Mammary epithelial cell (primary cell): ENCODE measurements around the gene HOXB2.

Experiments
- EZH2 ChIP-seq: IDR thresholded peaks from 2 replicates; pipeline ENCODE4 v1.6.1; 2012; ENCODE audit warnings: low read length, inconsistent platforms, borderline replicate concordance
- TF ChIP-seq, protein P1 (sequence below), 2 donors: IDR thresholded peaks in 1 of 2; conservative IDR thresholded peaks in 1 of 2; 2 replicates each; pipeline ENCODE4 v1.5.1; 2011 to 2012; ENCODE audit warnings: inconsistent platforms in 2 of 2, low read length in 2 of 2, mild to moderate bottlenecking in 2 of 2, control low read depth in 1 of 2, low read depth in 1 of 2; ENCODE audit not compliant: insufficient read depth in 1 of 2; ENCODE audit errors: extremely low read depth in 1 of 2

DNA sequence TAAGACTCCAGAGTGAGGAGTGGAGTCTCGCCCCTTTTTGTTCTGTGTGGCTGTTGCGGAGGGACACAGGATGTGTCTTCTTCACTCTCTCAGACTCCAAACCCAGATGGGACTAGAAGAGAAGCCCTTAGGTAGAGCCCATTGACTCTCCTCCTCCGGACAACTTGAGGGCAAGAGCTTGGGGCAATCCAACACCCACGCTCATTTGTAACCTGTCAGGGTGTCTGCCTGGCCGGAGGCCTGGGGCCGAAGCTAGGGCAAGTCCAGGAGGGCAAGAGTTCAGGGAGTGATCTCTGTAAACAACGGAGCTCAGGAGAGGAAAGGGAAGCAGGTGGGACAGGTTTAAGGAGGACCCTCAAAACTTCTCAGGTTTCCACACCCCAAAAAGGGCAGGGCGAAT is 12.6 kb downstream of the HOXB2 start:
- TF ChIP-seq, protein P1, sequence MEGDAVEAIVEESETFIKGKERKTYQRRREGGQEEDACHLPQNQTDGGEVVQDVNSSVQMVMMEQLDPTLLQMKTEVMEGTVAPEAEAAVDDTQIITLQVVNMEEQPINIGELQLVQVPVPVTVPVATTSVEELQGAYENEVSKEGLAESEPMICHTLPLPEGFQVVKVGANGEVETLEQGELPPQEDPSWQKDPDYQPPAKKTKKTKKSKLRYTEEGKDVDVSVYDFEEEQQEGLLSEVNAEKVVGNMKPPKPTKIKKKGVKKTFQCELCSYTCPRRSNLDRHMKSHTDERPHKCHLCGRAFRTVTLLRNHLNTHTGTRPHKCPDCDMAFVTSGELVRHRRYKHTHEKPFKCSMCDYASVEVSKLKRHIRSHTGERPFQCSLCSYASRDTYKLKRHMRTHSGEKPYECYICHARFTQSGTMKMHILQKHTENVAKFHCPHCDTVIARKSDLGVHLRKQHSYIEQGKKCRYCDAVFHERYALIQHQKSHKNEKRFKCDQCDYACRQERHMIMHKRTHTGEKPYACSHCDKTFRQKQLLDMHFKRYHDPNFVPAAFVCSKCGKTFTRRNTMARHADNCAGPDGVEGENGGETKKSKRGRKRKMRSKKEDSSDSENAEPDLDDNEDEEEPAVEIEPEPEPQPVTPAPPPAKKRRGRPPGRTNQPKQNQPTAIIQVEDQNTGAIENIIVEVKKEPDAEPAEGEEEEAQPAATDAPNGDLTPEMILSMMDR (conservative IDR thresholded peaks at IDR 0.05 in 1 of 2, IDR thresholded peaks at IDR 0.05 in 1 of 2; ENCODE audit: extremely low read depth in 1 of 2, insufficient read depth in 1 of 2, low read depth in 1 of 2, low read length in 2 of 2), result no peak
- no peak for TF ChIP-seq EZH2
